Caco-2 (cell line): Measurements from ENCODE around the gene PTGDR. TPM values are rescaled to one million over a fixed set of nuclear protein-coding genes. Genes with fewer than 3 reads are reported as not detected.

Experiments used
- BruUV-seq: library from RNA; stranded (reverse); fragments of 400-500 nt; replicated peaks from 2 replicates; lab custom pipeline; 2021; lab: Mats Ljungman, UMichigan
- CTCF ChIA-PET: fragments of 300-600 bp; sonication (Branson Sonifier 250); formaldehyde crosslinking; loops from one replicate; lab custom pipeline; 2022; ENCODE audit warnings: antibody characterized with exemption; lab: Charles Lee
- POLR2A ChIA-PET: fragments of 300-600 bp; sonication (Branson Sonifier 250); formaldehyde crosslinking; loops from one replicate; lab custom pipeline; 2022; ENCODE audit warnings: antibody characterized with exemption; lab: Charles Lee
- DNase-seq, 2 experiments: peaks; one replicate each; pipeline versions ENCODE4 v3.0.0 to v3.0.0-alpha.2; 2020 to 2022
- H3K27me3 ChIP-seq: replicated peaks from 2 replicates; pipeline ENCODE4 v1.6.0; 2011; ENCODE audit warnings: low read length; ENCODE audit not compliant: control insufficient read depth, insufficient read depth
- H3K36me3 ChIP-seq: 2 replicates; pipeline ENCODE4 v1.5.1; 2011; ENCODE audit warnings: low read length; ENCODE audit not compliant: control insufficient read depth, insufficient read depth
- H3K4me1 ChIP-seq: fragments of 250-450 bp; sonication (Bioruptor Pico); 2 replicates; pipeline ENCODE4 v1.5.1; 2020; ENCODE audit warnings: mild to moderate bottlenecking
- H3K4me3 ChIP-seq: 2 replicates; pipeline ENCODE4 v1.5.1; 2011; ENCODE audit warnings: low read depth, mild to moderate bottlenecking, control low read depth, low read length
- H3K9me3 ChIP-seq: fragments of 250-450 bp; sonication (Bioruptor Pico); 2 replicates; pipeline ENCODE4 v1.5.1; 2020; ENCODE audit warnings: mild to moderate bottlenecking, moderate library complexity
- H3K27ac Mint-ChIP-seq: one replicate; pipeline ENCODE4 v1.8.0; 2022; ENCODE audit warnings: mixed read lengths; ENCODE audit not compliant: unreplicated experiment
- H3K27me3 Mint-ChIP-seq: one replicate; pipeline ENCODE4 v1.8.0; 2022; ENCODE audit warnings: mixed read lengths; ENCODE audit not compliant: insufficient read depth, unreplicated experiment
- H3K36me3 Mint-ChIP-seq: one replicate; pipeline ENCODE4 v1.8.0; 2022; ENCODE audit warnings: mild to moderate bottlenecking, mixed read lengths; ENCODE audit not compliant: insufficient read depth, unreplicated experiment
- H3K4me1 Mint-ChIP-seq: one replicate; pipeline ENCODE4 v1.8.0; 2022; ENCODE audit warnings: low read depth, mixed read lengths; ENCODE audit not compliant: unreplicated experiment
- H3K4me3 Mint-ChIP-seq: one replicate; pipeline ENCODE4 v1.8.0; 2022; ENCODE audit warnings: mild to moderate bottlenecking, moderate library complexity, mixed read lengths; ENCODE audit not compliant: unreplicated experiment
- H3K9me3 Mint-ChIP-seq: one replicate; pipeline ENCODE4 v1.8.0; 2022; ENCODE audit warnings: mixed read lengths; ENCODE audit not compliant: unreplicated experiment
- CTCF ChIP-seq, 2 experiments: fragments of 200-600 bp in 1 of 2; IDR thresholded peaks; 1 replicate in 1 of 2; 2 replicates in 1 of 2; pipeline versions ENCODE4 v1.5.1 to v1.8.0; 2011 to 2022; ENCODE audit warnings: antibody characterized with exemption in 1 of 2, control low read depth in 1 of 2, inconsistent platforms in 1 of 2, low read depth in 1 of 2, low read length in 1 of 2, mild to moderate bottlenecking in 1 of 2, moderate library complexity in 1 of 2; ENCODE audit not compliant: insufficient read depth in 1 of 2, severe bottlenecking in 1 of 2, unreplicated experiment in 1 of 2
- intact Hi-C: fragments of 100-400 bp; cut with micrococcal nuclease; formaldehyde crosslinking; loops from one replicate; pipeline ENCODE4 v1.10.0; 2022; ENCODE audit not compliant: unreplicated experiment
- total RNA-seq: library from RNA; stranded (reverse); gene quantifications from 2 replicates; pipeline ENCODE4 v1.2.3, GENCODE V29; 2022

The PTGDR gene
- total RNA-seq, 1 experiment from 2014 or later: 0.41 TPM

DNA sequence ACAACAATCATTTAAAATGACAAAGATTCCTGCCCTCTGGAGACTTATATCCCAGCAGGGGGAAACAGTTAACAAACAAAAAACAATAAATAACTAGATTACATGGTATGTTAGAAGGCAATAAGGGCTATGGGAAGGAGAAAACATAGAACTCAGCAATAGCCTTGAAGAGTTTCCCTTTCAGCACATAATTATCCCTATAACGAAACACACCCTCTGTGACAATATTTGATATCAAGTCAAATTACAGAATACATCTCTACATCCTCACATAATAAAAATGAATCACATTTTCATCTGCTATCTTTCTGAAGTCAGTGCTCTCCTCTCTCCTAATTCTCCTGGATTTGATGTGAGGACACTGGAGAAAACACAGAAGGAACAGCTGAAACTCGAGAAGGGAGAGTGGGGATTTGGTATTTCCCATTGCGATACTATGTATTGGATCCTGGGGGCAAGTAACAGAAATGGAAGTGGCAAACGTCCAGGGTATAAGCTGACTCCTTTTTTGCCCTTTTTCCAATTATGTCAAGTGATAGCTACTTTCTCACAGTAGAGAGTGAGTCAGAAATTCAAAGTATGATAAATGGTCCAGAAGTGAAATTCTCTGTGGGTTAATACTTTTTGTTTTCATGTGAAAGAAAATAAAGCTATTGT is 36.9 kb downstream of the PTGDR start:
- no peak overlapping the region for H3K27ac Mint-ChIP-seq
- no peaks in the 10 kb centered on the region for H3K9me3 Mint-ChIP-seq
- no peaks in the 10 kb centered on the region for H3K4me1 Mint-ChIP-seq
- no peaks in the 10 kb centered on the region for H3K4me1 ChIP-seq
- no peak overlapping the region for H3K4me3 Mint-ChIP-seq
- no peaks in the 10 kb centered on the region for H3K36me3 Mint-ChIP-seq
- BruUV-seq: no TSS peak
- ChIA-PET POLR2A (no interaction called here), CTCF (no interaction called here)
- H3K27me3 ChIP-seq: no peaks in the 10 kb centered on the region
- no peak overlapping the region for H3K4me3 ChIP-seq
- peaks cover 13% of the 10 kb centered on the region for H3K27me3 Mint-ChIP-seq
- no peak for DNase-seq
- H3K9me3 ChIP-seq: no peaks in the 10 kb centered on the region
- no peaks in the 10 kb centered on the region for H3K36me3 ChIP-seq
- intact Hi-C loops: no loop called here
- TF ChIP-seq CTCF (IDR thresholded peaks at IDR 0.05; ENCODE audit: insufficient read depth in 1 of 2, low read depth in 1 of 2, low read length in 1 of 2, severe bottlenecking in 1 of 2, unreplicated experiment in 1 of 2): no peak

- H3K27me3 Mint-ChIP-seq: peaks cover 13% of the 10 kb centered on the region
- H3K9me3 Mint-ChIP-seq: no peaks in the 10 kb centered on the region
- no peaks in the 10 kb centered on the region for H3K36me3 Mint-ChIP-seq
- no peaks in the 10 kb centered on the region for H3K36me3 ChIP-seq
- H3K4me1 ChIP-seq: no peaks in the 10 kb centered on the region
- H3K4me3 ChIP-seq: no peak overlapping the region
- ChIA-PET CTCF (no interaction called here), POLR2A (no interaction called here)
- H3K4me3 Mint-ChIP-seq: no peak overlapping the region
- H3K4me1 Mint-ChIP-seq: no peaks in the 10 kb centered on the region
- no peaks in the 10 kb centered on the region for H3K9me3 ChIP-seq
- no peak for DNase-seq
- H3K27ac Mint-ChIP-seq: no peak overlapping the region
- H3K27me3 ChIP-seq: no peaks in the 10 kb centered on the region
- TF ChIP-seq CTCF (IDR thresholded peaks at IDR 0.05; ENCODE audit: insufficient read depth in 1 of 2, low read depth in 1 of 2, low read length in 1 of 2, severe bottlenecking in 1 of 2, unreplicated experiment in 1 of 2): no peak
- no TSS peak for BruUV-seq
- intact Hi-C loops: no loop called here
Measured at GRCh38 chr14:52305014-52305413, 37.5 kb downstream of the PTGDR start.

DNA sequence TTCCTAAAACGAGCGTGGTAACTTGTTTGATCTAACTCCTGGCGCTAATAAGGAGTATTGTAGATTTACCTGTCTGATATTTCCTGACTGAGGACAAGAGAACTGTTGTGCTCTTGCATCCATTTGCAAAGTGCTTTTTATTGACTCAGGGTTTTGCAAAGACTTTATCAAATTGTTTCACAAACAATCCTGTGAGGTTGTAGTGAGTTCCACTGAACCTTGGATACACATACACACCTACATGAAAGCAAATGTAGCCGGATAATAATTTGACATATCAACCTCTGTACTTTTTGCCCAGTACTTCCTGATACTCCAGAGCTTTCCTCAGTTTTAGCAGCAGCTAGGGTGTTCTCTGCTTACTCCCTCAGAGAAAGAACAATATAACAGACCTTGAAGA is 39.9 kb downstream of the PTGDR start:
- no peak for DNase-seq
- H3K9me3 Mint-ChIP-seq: no peaks in the 10 kb centered on the region
- Histone ChIP-seq H3K36me3 (no peaks in the 10 kb centered on the region), H3K9me3 (no peaks in the 10 kb centered on the region), H3K27me3 (no peaks in the 10 kb centered on the region), H3K4me3 (no peak overlapping the region), H3K4me1 (no peaks in the 10 kb centered on the region)
- H3K4me3 Mint-ChIP-seq: no peak overlapping the region
- H3K27me3 Mint-ChIP-seq: peaks cover 9% of the 10 kb centered on the region
- no peaks in the 10 kb centered on the region for H3K36me3 Mint-ChIP-seq
- no peaks in the 10 kb centered on the region for H3K4me1 Mint-ChIP-seq
- POLR2A ChIA-PET: no interaction called here
- CTCF ChIA-PET: no interaction called here
- BruUV-seq: no TSS peak
- H3K27ac Mint-ChIP-seq: no peak overlapping the region
- TF ChIP-seq CTCF (IDR thresholded peaks at IDR 0.05; ENCODE audit: insufficient read depth in 1 of 2, low read depth in 1 of 2, low read length in 1 of 2, severe bottlenecking in 1 of 2, unreplicated experiment in 1 of 2): no peak
- intact Hi-C loops: no loop called here
